Transverse colon (tissue), 3 donors: Measurements from ENCODE around the gene CST8.

Experiments used
- POLR2A ChIP-seq: fragments of 450-650 bp; IDR thresholded peaks from one replicate; pipeline ENCODE4 v1.6.1; 2016; ENCODE audit warnings: antibody characterized with exemption, mild to moderate bottlenecking, moderate library complexity
- TF ChIP-seq, protein P1 (sequence below), 5 experiments: fragments of 200-600 bp in 3 of 5; fragments of 450-650 bp in 2 of 5; sonication (generic) in 3 of 5; IDR thresholded peaks; 1 replicate in 2 of 5; 2 replicates in 3 of 5; pipeline ENCODE4 v1.5.1; 2016 to 2017; ENCODE audit warnings: antibody characterized with exemption in 5 of 5, inconsistent platforms in 3 of 5, mild to moderate bottlenecking in 2 of 5, moderate library complexity in 1 of 5

DNA sequence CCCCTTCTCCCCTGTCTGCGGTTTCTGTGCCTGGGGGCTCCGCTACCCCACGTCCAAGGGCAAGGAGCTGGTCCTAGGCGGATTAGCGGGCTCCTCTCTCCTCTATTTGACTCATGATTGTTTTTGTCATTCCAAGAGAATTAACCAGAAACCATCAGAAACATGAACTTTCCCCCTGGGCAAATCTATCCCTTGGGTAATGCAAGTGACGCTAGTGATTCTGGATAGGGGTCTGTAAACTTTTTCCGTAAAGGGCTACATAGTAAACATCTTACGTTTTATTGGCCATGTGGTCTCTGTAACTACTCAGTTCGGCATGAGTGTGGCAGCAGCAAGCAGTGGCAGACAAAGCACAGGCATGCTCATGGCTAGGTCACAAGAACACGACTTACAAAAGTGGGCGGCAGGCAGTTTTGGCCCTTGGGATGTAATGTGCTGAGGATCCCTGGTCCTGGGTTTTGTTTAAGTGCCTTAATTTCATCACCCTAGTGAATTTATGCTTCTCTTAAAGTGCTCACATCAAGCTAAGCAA lies 38.9 kb upstream of the CST8 start:
- TF ChIP-seq, protein P1, sequence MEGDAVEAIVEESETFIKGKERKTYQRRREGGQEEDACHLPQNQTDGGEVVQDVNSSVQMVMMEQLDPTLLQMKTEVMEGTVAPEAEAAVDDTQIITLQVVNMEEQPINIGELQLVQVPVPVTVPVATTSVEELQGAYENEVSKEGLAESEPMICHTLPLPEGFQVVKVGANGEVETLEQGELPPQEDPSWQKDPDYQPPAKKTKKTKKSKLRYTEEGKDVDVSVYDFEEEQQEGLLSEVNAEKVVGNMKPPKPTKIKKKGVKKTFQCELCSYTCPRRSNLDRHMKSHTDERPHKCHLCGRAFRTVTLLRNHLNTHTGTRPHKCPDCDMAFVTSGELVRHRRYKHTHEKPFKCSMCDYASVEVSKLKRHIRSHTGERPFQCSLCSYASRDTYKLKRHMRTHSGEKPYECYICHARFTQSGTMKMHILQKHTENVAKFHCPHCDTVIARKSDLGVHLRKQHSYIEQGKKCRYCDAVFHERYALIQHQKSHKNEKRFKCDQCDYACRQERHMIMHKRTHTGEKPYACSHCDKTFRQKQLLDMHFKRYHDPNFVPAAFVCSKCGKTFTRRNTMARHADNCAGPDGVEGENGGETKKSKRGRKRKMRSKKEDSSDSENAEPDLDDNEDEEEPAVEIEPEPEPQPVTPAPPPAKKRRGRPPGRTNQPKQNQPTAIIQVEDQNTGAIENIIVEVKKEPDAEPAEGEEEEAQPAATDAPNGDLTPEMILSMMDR (IDR thresholded peaks at IDR 0.05) = no peak
- TF ChIP-seq POLR2A = no peak
